H9 (cell line): ENCODE results near the gene NTF3. TPM values are rescaled to one million over a fixed set of nuclear protein-coding genes. Genes with fewer than 3 reads are reported as not detected.

Experiments used
- DNase-seq: peaks from one replicate; pipeline ENCODE4 v3.0.0-alpha.2; 2017
- H2AFZ ChIP-seq: one replicate; pipeline ENCODE4 v1.6.1; 2013; ENCODE audit warnings: mild to moderate bottlenecking, low read length, control low read depth, moderate library complexity
- H2AK5ac ChIP-seq: 2 replicates; pipeline ENCODE4 v1.6.1; 2013; ENCODE audit warnings: low read length, control low read depth, mixed read lengths; ENCODE audit not compliant: insufficient read length
- H2BK120ac ChIP-seq: one replicate; pipeline ENCODE4 v1.6.1; 2013; ENCODE audit warnings: low read depth, mild to moderate bottlenecking, low read length, control low read depth, inconsistent platforms; ENCODE audit not compliant: poor library complexity, severe bottlenecking
- H2BK12ac ChIP-seq: 2 replicates; pipeline ENCODE4 v1.6.1; 2013; ENCODE audit warnings: low read length, control low read depth, mixed read lengths, low read depth; ENCODE audit not compliant: insufficient read length
- H2BK15ac ChIP-seq: 2 replicates; pipeline ENCODE4 v1.6.1; 2013; ENCODE audit warnings: low read depth, low read length, control low read depth
- H2BK20ac ChIP-seq: one replicate; pipeline ENCODE4 v1.6.1; 2013; ENCODE audit warnings: low read depth, mild to moderate bottlenecking, low read length, control low read depth, inconsistent platforms; ENCODE audit not compliant: poor library complexity, severe bottlenecking
- H2BK5ac ChIP-seq: 2 replicates; pipeline ENCODE4 v1.6.1; 2013; ENCODE audit warnings: low read length, control low read depth, mixed read lengths; ENCODE audit not compliant: insufficient read length
- H3K14ac ChIP-seq: 2 replicates; pipeline ENCODE4 v1.6.1; 2013; ENCODE audit warnings: low read length, control low read depth; ENCODE audit not compliant: insufficient read depth
- H3K18ac ChIP-seq: 2 replicates; pipeline ENCODE4 v1.6.1; 2013; ENCODE audit warnings: low read depth, mild to moderate bottlenecking, mixed read lengths, low read length, control low read depth; ENCODE audit not compliant: insufficient read length
- H3K23ac ChIP-seq: 2 replicates; pipeline ENCODE4 v1.6.1; 2013; ENCODE audit warnings: low read length, control low read depth, mixed read lengths, low read depth; ENCODE audit not compliant: insufficient read length
- H3K23me2 ChIP-seq: 2 replicates; pipeline ENCODE4 v1.6.1; 2013; ENCODE audit warnings: low read depth, mild to moderate bottlenecking, mixed read lengths, low read length, control low read depth; ENCODE audit not compliant: insufficient read length, poor library complexity, severe bottlenecking
- H3K27ac ChIP-seq: 2 replicates; pipeline ENCODE4 v1.5.1; 2013; ENCODE audit warnings: low read length, control low read depth, mixed read lengths, low read depth; ENCODE audit not compliant: insufficient read length
- H3K27me3 ChIP-seq: 2 replicates; pipeline ENCODE4 v1.6.1; 2013; ENCODE audit warnings: low read length, control low read depth, inconsistent platforms; ENCODE audit not compliant: insufficient read depth
- H3K4ac ChIP-seq: 2 replicates; pipeline ENCODE4 v1.6.1; 2013; ENCODE audit warnings: low read depth, mild to moderate bottlenecking, control low read depth, inconsistent platforms, low read length, moderate library complexity
- H3K4me1 ChIP-seq: 2 replicates; pipeline ENCODE4 v1.6.1; 2013; ENCODE audit warnings: low read length, control low read depth, inconsistent platforms; ENCODE audit not compliant: insufficient read depth
- H3K4me2 ChIP-seq: 2 replicates; pipeline ENCODE4 v1.6.1; 2013; ENCODE audit warnings: low read length, control low read depth, mixed read lengths; ENCODE audit not compliant: insufficient read length, insufficient read depth
- H3K56ac ChIP-seq: 2 replicates; pipeline ENCODE4 v1.6.1; 2013; ENCODE audit warnings: low read depth, mild to moderate bottlenecking, mixed read lengths, low read length, control low read depth; ENCODE audit not compliant: insufficient read length
- H3K79me1 ChIP-seq: 2 replicates; pipeline ENCODE4 v1.6.1; 2013; ENCODE audit warnings: low read depth, mild to moderate bottlenecking, moderate library complexity, low read length, control low read depth, inconsistent platforms; ENCODE audit not compliant: insufficient read depth, poor library complexity, severe bottlenecking
- H3K79me2 ChIP-seq: 2 replicates; pipeline ENCODE4 v1.6.1; 2013; ENCODE audit warnings: low read length, control low read depth, inconsistent platforms; ENCODE audit not compliant: insufficient read depth
- H3K9ac ChIP-seq: 2 replicates; pipeline ENCODE4 v1.6.1; 2013; ENCODE audit warnings: low read length, control low read depth, mixed read lengths; ENCODE audit not compliant: insufficient read length; ENCODE audit errors: extremely low read depth
- H3K9me3 ChIP-seq: one replicate; pipeline ENCODE4 v1.6.1; 2013; ENCODE audit warnings: low read depth, low read length, inconsistent platforms; ENCODE audit not compliant: control insufficient read depth
- H3T11ph ChIP-seq: one replicate; pipeline ENCODE4 v1.6.1; 2013; ENCODE audit warnings: mild to moderate bottlenecking, low read length, control low read depth, inconsistent platforms
- H4K20me1 ChIP-seq: one replicate; pipeline ENCODE4 v1.6.1; 2013; ENCODE audit not compliant: control insufficient read depth, insufficient read length, insufficient read depth
- H4K5ac ChIP-seq: 2 replicates; pipeline ENCODE4 v1.6.1; 2013; ENCODE audit warnings: low read depth, mild to moderate bottlenecking, mixed read lengths, low read length, control low read depth; ENCODE audit not compliant: insufficient read length
- H4K8ac ChIP-seq: replicated peaks from 2 replicates; pipeline ENCODE4 v1.6.1; 2013; ENCODE audit warnings: low read length, control low read depth, mixed read lengths, low read depth; ENCODE audit not compliant: insufficient read length
- H4K91ac ChIP-seq: 2 replicates; pipeline ENCODE4 v1.6.1; 2013; ENCODE audit warnings: low read depth, mild to moderate bottlenecking, moderate library complexity, mixed read lengths, low read length, control low read depth; ENCODE audit not compliant: insufficient read length
- H3K27ac Mint-ChIP-seq, 3 experiments: 2 replicates in 2 of 3; 3 replicates in 1 of 3; pipeline ENCODE4 v1.8.0; 2020 to 2021; ENCODE audit warnings: mixed read lengths in 3 of 3, mild to moderate bottlenecking in 1 of 3, moderate library complexity in 1 of 3
- H3K27me3 Mint-ChIP-seq: 2 replicates; pipeline ENCODE4 v1.8.0; 2021; ENCODE audit warnings: low read depth, mild to moderate bottlenecking, moderate library complexity, mixed read lengths
- H3K36me3 Mint-ChIP-seq, 3 experiments: 2 replicates in 2 of 3; 3 replicates in 1 of 3; pipeline ENCODE4 v1.8.0; 2020 to 2021; ENCODE audit warnings: low read depth in 3 of 3, mixed read lengths in 3 of 3; ENCODE audit not compliant: insufficient read depth in 1 of 3
- H3K4me1 Mint-ChIP-seq, 2 experiments: 2 replicates each; pipeline ENCODE4 v1.8.0; 2020; ENCODE audit warnings: mixed read lengths in 2 of 2
- H3K4me3 Mint-ChIP-seq, 2 experiments: 2 replicates in 1 of 2; 3 replicates in 1 of 2; pipeline ENCODE4 v1.8.0; 2020 to 2021; ENCODE audit warnings: mild to moderate bottlenecking in 2 of 2, mixed read lengths in 2 of 2, moderate library complexity in 1 of 2
- H3K9me3 Mint-ChIP-seq, 2 experiments: 2 replicates in 1 of 2; 3 replicates in 1 of 2; pipeline ENCODE4 v1.8.0; 2020; ENCODE audit warnings: mild to moderate bottlenecking in 2 of 2, mixed read lengths in 2 of 2, moderate library complexity in 1 of 2
- CTCF ChIP-seq: fragments of 200-600 bp; sonication (generic); conservative IDR thresholded peaks from 3 replicates; pipeline ENCODE4 v1.8.0; 2021; ENCODE audit warnings: antibody characterized with exemption, mild to moderate bottlenecking
- WGBS: extraction: QIAGEN DNeasy Blood & Tissue Kit; methylation state at CpG from one replicate; pipeline ENCODE4 v1.1.7; 2013; ENCODE audit warnings: missing lambda C conversion rate, low lambda C conversion rate, mixed read lengths; ENCODE audit not compliant: insufficient read length; ENCODE audit errors: extremely low coverage; 5-methylcytosine and 5-hydroxymethylcytosine counted together
- total RNA-seq: library from RNA; stranded (reverse); gene quantifications from 2 replicates; pipeline ENCODE4 v1.2.1, GENCODE V29; 2021

Gene NTF3
- total RNA-seq, 1 experiment from 2014 or later, result 0.48 TPM

DNA sequence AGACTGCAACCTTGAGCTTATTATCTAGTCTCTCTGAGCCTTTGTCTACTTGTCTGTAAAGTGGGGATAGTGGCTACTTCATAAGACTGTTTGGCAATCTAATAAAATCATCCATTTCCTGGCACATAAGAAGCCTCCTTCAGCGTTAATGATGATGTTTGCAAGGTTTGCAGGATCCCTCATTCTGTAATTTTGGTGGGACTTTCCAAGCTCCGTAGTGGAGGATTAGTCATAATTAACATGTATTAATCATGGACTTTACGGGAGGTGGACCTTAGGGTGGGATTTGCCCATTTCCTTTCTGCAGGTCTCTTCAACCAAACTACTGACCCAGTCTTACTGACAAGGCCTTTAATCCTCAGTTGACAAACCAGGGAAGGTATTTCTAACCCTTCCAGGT lies 66.2 kb downstream of the NTF3 start:
- Histone ChIP-seq H3K4ac (no peak overlapping the region), H4K91ac (no peak overlapping the region), H4K8ac (no peak overlapping the region), H3K23ac (no peak overlapping the region), H3K14ac (no peak overlapping the region), H3K9me3 (no peaks in the 10 kb centered on the region), H3K79me2 (no peaks in the 10 kb centered on the region), H3T11ph (no peak overlapping the region), H3K56ac (no peak overlapping the region), H3K27ac (no peak overlapping the region), H2BK5ac (no peak overlapping the region), H3K27me3 (no peaks in the 10 kb centered on the region; the same call in 1 of the 2 replicates), H3K9ac (no peak overlapping the region), H3K18ac (no peak overlapping the region), H3K4me1 (no peaks in the 10 kb centered on the region), H2BK12ac (no peak overlapping the region), H3K23me2 (no peaks in the 10 kb centered on the region), H2AFZ (no peak overlapping the region), H2BK120ac (no peak overlapping the region), H3K4me2 (no peak overlapping the region), H4K20me1 (no peaks in the 10 kb centered on the region), H3K79me1 (no peaks in the 10 kb centered on the region), H4K5ac (no peak overlapping the region), H2BK20ac (no peak overlapping the region), H2AK5ac (no peak overlapping the region), H2BK15ac (no peak overlapping the region)
- DNase-seq, result no peak
- no CpG with 5 or more reads among the region's 3 CpGs for WGBS
- Mint-ChIP-seq H3K27me3 (peaks cover 13% of the 10 kb centered on the region), H3K36me3 (no peaks in the 10 kb centered on the region), H3K27ac (no peak overlapping the region), H3K4me1 (peaks cover 9 to 10% of the 10 kb centered on the region in 2 experiments), H3K4me3 (no peak overlapping the region), H3K9me3 (no peaks in the 10 kb centered on the region; a peak in 1 of 5 replicates)
- no peak for TF ChIP-seq CTCF
